Hypothalamus (tissue), 51 donors: Measurements from ENCODE around the gene C1orf159.
"Not testable (repeated sequence)": the region's sequence is repeated elsewhere in the genome, so short reads cannot be mapped to it uniquely, and the experiment has no call there.

Source experiments
- DNase-seq, 51 donors: peaks; one replicate each; lab custom pipeline; 2025; lab: John Stamatoyannopoulos, UW

The C1orf159 gene

DNA sequence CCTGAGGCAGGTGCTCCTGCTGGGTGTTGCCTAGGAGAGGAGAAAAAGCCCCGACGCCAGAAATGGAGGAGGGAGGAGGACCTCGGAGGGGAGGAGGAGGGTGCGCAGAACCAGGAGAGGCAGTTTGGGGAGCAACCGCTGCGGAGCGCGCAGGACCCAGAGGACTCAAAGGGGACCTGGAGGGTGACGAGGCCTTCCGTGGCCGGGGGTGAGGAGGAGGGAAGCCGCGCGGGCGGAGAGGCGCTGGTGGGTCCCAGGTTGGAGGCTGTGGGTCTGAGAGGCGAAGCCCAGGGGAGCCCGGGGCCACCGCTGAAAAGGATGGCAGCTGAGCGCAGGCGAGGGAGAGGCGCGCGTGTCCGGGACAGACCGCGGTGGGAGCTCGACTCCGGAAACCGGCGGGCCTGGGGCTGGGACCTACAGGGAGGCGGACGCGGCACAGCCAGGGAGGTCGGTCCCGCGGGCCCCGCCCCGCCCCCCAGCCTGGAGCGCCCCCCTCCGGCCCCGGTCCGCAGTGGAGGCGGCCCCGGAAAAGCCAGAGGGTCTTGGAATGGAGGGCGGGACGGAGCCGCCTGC is 56.9 kb downstream of the C1orf159 start:
- DNase-seq = peak in 1 of 51 donors; percentile 39

DNA sequence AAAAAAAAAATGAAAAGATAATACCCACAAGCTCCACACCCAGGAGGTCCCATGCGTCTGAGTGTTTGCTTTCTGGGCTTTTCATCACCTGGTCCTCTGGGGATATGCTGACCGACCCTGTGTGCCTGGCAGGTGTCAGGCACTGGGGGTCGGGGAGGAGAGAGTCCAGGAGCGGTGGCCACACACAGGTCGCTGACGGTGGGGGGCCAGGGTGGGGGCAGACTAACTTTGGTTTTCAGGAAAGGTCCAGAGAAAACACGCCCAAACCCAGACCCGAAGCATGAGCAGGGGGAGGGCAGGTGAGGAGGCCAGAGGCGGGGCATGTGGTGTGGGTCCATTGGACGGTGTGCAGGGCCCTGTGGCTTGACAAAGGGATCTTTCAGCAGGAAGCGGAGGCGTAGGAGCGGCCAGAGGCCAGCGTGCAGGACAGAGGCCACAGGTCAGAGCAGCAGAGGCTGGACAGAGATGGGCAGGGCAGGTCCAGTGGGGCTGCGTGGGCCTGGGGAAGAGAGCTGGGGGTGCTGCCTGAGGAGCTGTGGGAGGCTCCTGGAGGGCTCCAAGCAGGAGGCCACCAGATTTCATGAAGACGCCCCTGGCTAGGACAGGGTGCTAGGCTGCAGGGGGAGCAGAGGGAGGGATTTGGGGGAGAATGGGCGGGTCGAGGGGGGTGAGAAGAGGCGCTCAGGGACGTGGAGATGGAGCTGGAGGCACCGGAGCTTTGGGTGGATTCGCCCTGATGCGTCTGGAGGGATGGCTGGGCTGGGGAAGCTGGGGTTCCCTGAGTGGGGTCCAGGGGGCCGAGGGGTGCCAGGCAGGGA is 57.6 kb downstream of the C1orf159 start:
- no peak for DNase-seq

GRCh38 chr1:1057769-1058087 is 58.2 kb downstream of the C1orf159 start:
- DNase-seq = not testable (repeated sequence)

GRCh38 chr1:1055841-1056736 is 59.8 kb downstream of the C1orf159 start:
- DNase-seq = no peak

GRCh38 chr1:1054971-1055370 is 60.9 kb downstream of the C1orf159 start:
- DNase-seq = no peak

DNA sequence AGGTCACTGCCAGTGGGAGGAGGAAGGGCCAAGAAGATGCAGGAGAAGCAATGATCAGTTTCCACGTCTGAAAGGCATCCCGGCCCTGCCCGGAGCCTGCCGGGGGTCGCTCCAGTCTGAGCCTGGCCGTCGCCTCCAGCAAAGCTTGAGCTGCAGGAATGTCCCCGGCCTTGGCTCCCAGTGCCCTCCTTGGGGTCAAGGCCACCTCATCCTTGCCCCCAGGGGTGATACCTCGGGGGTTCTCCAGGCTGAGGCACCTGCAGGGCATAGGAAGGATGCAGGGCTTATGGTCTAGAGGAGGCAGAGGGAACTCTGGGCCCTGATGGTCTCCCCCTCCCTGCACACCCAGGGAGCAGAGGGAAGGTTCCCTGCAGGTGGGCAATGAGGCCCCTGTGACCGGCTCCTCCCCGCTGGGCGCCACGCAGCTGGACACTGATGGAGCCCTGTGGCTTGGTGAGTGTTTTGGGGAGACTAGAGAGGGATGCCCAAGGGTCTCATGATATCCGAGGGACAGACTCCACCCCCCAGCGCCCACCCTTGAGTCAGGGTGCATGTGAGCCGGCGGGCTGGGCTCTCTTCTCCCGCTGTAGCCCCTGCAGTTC is 61.7 kb downstream of the C1orf159 start:
- no peak for DNase-seq

DNA sequence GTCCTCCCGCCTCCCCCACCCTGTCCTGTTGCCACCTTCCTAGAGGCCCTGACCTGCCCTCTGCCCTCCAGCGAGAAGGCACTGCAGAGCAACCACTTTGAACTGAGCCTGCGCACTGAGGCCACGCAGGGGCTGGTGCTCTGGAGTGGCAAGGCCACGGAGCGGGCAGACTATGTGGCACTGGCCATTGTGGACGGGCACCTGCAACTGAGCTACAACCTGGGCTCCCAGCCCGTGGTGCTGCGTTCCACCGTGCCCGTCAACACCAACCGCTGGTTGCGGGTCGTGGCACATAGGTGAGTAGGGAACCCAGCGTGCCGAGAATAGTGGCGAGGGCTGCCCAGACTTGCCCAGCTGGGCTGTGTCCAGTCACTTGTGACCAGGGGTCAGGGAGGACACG is 62.2 kb downstream of the C1orf159 start:
- no peak for DNase-seq

DNA sequence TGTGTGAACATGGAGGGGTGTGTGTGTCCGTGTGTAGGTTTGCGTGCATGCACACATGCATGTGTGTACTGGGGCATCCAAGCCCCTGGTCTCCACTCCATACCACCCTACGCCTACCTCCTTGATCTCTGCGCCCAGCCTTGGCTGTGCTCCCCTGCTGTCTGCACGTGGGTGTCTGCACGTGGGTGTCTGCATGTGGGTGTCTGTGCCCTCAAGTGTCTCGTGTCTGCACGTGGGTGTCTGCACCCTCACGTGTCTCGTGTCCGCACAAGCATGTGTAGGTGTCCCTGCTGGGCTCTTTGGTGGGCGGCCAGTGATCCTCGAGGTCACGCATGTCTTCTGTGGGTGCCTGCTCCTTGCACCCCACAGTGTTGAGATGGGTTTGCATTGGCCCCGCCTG is 62.9 kb downstream of the C1orf159 start:
- DNase-seq = no peak

DNA sequence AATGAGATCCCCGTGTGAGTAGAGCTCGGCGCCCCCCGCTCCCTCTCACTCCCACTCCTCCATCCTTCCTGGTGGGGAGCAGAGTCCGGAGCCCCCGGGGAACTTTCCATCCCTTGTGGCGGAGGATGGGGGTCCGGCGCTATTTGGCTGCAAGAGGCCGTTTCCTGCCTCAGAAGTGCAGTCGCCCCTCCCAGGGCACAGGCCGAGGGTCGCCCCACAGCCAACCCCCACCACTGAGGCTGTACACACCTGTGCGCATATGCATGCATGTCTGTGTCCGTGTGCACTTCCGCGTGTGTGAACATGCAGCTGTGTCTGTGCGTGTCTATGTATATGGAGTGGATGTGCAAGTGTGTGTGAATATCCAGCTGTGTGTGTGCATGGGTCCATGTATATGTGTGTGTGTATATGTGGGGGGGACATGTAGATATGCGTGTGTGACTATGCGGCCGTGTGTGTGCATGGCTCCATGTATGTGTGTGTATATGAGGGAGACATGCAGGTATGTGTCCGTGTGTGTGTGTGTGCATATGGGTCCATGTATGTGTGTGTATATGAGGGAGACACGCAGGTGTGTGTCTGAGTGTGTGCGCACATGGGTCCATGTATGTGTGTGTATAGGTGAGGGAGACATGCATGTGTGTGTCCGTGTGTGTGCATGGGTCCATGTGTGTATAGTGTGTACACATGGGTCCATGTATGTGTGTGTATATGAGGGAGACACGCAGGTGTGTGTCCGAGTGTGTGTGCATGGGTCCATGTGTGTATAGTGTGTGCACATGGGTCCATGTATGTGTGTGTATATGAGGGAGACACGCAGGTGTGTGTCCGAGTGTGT is 63.7 kb downstream of the C1orf159 start:
- DNase-seq = no peak

GRCh38 chr1:1051127-1051810 is 64.6 kb downstream of the C1orf159 start:
- no peak for DNase-seq

DNA sequence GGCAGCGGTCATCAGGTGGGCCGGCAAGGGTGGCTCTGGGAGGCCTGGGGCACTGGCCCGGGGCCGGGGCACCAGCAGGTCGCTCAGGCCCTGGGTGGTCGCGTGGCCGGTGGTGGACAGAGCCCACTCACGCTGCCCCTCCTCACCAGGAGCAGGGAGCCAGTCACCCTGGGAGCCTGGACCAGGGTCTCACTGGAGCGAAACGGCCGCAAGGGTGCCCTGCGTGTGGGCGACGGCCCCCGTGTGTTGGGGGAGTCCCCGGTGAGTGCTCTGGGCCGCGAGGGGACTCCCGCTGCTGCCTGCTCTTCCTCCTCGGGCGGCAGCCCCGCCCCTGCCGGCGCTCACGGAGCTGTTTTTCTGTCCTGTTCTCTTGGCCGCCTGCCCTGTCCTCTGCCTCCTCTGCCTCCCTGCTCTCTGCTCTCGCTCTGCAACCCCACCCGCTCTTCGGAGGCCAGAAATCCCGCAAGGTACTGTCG is 65.3 kb downstream of the C1orf159 start:
- DNase-seq = no peak

DNA sequence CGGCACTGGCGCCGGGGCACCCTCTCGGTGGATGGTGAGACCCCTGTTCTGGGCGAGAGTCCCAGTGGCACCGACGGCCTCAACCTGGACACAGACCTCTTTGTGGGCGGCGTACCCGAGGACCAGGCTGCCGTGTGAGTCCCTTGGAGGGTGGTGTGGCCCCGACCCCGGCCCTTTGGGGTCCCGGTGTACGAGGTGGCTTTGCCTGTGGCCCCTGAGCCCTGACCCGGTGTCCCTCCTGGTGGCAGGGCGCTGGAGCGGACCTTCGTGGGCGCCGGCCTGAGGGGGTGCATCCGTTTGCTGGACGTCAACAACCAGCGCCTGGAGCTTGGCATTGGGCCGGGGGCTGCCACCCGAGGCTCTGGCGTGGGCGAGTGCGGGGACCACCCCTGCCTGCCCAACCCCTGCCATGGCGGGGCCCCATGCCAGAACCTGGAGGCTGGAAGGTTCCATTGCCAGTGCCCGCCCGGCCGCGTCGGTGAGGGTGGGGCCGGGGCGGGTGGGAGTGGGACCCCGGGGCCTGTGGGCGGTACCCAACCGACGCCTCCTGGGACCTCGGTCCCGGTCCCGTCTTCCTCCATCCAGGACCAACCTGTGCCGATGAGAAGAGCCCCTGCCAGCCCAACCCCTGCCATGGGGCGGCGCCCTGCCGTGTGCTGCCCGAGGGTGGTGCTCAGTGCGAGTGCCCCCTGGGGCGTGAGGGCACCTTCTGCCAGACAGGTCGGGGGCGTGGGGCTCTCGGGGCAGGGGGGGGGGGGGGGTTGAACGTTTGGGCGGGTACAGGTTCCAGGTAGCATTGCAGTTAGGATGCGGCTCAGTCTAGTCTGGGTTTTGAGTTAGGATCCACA is 66.3 kb downstream of the C1orf159 start:
- no peak for DNase-seq

DNA sequence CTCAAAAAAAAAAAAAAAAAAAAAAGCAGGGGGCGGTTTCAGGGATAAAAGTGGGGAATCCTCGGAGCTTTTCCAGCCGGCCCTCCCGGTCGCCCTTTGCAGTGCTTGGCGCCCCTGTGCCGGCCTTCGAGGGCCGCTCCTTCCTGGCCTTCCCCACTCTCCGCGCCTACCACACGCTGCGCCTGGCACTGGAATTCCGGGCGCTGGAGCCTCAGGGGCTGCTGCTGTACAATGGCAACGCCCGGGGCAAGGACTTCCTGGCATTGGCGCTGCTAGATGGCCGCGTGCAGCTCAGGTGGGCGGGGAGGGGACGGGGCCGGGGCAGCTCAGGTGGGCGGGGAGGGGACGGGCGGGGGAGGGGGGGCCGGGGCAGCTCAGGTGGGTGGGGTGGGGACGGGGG is 67.1 kb downstream of the C1orf159 start:
- DNase-seq = no peak

GRCh38 chr1:1047963-1048362 is 67.9 kb downstream of the C1orf159 start:
- DNase-seq = no peak

DNA sequence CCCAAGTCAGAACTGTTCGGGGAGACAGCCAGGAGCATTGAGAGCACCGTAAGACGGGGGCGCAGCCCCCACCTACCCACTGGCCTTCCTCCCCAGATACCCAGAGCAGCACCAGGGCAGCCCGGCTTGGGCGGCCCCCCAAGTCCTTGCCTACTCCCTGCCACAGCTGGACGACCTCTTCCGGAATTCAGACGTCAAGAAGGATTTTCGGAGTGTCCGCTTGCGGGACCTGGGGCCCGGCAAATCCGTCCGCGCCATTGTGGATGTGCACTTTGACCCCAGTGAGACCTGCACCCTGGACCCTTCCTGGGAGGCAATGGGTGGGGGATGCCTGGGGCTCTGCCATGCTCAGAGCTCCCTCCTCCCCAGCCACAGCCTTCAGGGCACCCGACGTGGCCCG is 68.5 kb downstream of the C1orf159 start:
- DNase-seq = no peak

DNA sequence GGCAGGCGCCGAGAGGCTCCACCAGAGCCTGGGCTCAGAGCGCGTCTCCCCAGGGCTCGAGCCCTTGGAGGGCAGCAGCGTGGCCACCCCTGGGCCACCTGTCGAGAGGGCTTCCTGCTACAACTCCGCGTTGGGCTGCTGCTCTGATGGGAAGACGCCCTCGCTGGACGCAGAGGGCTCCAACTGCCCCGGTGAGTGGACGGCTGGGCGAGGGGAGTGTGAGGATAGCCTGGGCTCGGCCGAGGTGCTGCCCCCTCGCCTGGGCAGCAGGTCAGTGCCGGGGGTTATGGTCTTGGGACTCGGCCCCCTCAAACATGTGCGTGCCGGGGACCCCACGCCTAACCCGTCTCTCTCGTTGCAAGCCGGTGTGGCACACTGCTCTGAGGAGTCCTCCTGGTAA is 69.1 kb downstream of the C1orf159 start:
- DNase-seq = no peak

- DNase-seq = no peak
These were observed 69.6 kb downstream of the C1orf159 start for GRCh38 chr1:1046243-1046642.

DNA sequence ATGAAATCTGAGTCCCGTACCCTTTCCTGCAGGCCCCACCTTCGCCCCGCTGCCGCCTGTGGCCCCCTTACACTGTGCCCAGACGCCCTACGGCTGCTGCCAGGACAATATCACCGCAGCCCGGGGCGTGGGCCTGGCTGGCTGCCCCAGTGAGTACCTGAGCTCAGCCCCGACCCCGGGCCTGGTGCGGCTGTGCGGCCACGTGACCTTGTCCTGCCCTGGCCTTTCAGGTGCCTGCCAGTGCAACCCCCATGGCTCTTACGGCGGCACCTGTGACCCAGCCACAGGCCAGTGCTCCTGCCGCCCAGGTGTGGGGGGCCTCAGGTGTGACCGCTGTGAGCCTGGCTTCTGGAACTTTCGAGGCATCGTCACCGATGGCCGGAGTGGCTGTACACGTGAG is 70.8 kb downstream of the C1orf159 start:
- no peak for DNase-seq
